Measurements from ENCODE around the gene PDE3A.
"Not testable (repeated sequence)": the region's sequence is repeated elsewhere in the genome, so short reads cannot be mapped to it uniquely, and the experiment has no call there.

PDE3A gene

DNA sequence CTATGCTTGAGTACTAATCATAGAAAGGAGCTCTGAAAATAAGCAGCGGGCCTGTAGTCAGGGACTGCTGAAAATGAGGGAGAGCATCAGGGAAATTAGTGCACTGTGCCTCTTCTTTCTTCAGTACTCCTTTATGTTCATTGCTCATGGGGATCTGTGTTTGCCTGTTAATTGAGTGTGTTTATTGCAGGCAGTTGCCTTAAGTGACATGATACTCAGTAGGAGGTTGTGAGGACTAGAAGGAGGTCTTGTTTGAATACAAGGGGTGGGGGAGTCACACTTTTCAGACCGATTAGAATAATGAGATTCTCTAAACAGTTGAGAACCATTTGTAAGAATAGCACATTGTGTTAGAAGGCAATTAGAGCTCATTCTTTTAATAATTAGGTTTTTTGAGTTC, 224.2 kb downstream of the PDE3A start:
- Histone ChIP-seq H3K36me3 (ENCODE audit: control insufficient read depth, low read depth, low read length) (no peaks in the 10 kb centered on the region), H3K9me3 (ENCODE audit: control insufficient read depth, low read depth, low read length) (no peaks in the 10 kb centered on the region), H3K4me1 (ENCODE audit: control insufficient read depth, low read depth, low read length) (peaks cover 4% of the 10 kb centered on the region), H3K4me3 (ENCODE audit: low read length) (no peak overlapping the region), H3K27me3 (ENCODE audit: control insufficient read depth, insufficient read depth, low read length) (no peaks in the 10 kb centered on the region), H3K27ac (ENCODE audit: low read length) (no peak overlapping the region), H3K9ac (ENCODE audit: low read length) (no peak overlapping the region)

DNA sequence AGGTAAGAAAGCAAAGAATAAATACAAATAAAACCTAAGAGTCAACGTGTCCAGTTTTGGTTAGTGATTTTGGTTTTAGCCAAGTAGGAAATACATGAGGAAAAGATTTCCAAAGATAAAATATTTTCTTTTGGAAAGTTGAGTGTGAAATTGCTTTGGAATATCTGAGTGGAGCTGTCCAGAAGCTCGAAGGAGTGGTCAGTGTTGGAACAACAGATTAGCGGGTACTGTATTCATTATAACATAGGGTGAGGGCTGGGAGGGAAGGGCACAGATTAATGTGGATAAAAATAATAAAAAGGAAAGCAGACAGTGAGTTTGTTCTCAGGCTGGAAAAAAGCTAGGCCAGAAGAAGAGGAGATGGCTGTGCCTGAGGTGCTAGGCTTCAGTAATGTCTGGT, 225.3 kb downstream of the PDE3A start:
- Histone ChIP-seq H3K9me3 (ENCODE audit: control insufficient read depth, low read depth, low read length) (no peaks in the 10 kb centered on the region), H3K9ac (ENCODE audit: low read length) (no peak overlapping the region), H3K36me3 (ENCODE audit: control insufficient read depth, low read depth, low read length) (no peaks in the 10 kb centered on the region), H3K27ac (ENCODE audit: low read length) (no peak overlapping the region), H3K4me1 (ENCODE audit: control insufficient read depth, low read depth, low read length) (no peaks in the 10 kb centered on the region), H3K27me3 (ENCODE audit: control insufficient read depth, insufficient read depth, low read length) (no peaks in the 10 kb centered on the region), H3K4me3 (ENCODE audit: low read length) (no peak overlapping the region)

DNA sequence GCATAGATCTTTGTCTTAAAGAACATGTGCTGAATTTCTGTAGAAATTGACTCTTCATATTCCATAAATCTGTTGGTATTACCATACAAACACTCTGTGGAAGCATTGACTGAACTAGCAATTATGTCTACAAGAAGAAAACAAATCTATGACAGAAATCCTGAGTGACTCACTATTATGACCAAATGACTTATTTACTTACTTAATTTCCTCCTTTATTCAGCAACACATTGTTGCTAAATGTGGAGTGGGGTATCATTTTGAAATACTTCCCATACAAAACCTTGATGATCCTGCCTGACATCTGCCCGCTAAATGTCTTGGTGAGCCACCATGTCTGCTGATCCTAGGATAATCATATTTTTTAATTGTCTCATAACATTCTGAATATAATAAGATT, 227.7 kb downstream of the PDE3A start:
- no peaks in the 10 kb centered on the region for H3K9me3 ChIP-seq (ENCODE audit: control insufficient read depth, low read depth, low read length)
- no peaks in the 10 kb centered on the region for H3K36me3 ChIP-seq (ENCODE audit: control insufficient read depth, low read depth, low read length)
- H3K9ac ChIP-seq (ENCODE audit: low read length), result no peak overlapping the region
- H3K27me3 ChIP-seq (ENCODE audit: control insufficient read depth, insufficient read depth, low read length), result no peaks in the 10 kb centered on the region
- H3K4me1 ChIP-seq (ENCODE audit: control insufficient read depth, low read depth, low read length), result no peaks in the 10 kb centered on the region
- H3K27ac ChIP-seq (ENCODE audit: low read length), result no peak overlapping the region
- H3K4me3 ChIP-seq (ENCODE audit: low read length), result no peak overlapping the region

DNA sequence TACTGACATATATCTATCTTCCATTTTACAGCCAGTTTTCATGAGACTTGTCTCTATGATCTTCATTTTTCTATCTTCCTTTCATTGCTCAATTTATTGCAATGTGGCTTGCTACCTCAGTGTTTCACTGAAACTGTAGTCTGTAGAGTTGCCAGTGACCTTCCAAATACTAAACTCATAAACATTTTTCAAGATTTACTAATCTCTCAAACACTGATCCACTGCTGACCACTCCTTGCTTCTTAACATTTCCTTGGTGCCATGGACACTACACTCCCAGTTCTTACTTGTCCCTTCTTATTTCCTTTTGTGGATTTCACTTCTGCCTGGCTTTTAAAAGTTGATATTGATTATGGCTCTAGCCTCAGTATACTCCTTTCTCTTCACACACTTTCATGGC, 231.4 kb downstream of the PDE3A start:
- Histone ChIP-seq H3K4me3 (ENCODE audit: low read length) (no peak overlapping the region), H3K36me3 (ENCODE audit: control insufficient read depth, low read depth, low read length) (no peaks in the 10 kb centered on the region), H3K27ac (ENCODE audit: low read length) (no peak overlapping the region), H3K27me3 (ENCODE audit: control insufficient read depth, insufficient read depth, low read length) (no peaks in the 10 kb centered on the region), H3K9me3 (ENCODE audit: control insufficient read depth, low read depth, low read length) (no peaks in the 10 kb centered on the region), H3K9ac (ENCODE audit: low read length) (no peak overlapping the region), H3K4me1 (ENCODE audit: control insufficient read depth, low read depth, low read length) (no peaks in the 10 kb centered on the region)

DNA sequence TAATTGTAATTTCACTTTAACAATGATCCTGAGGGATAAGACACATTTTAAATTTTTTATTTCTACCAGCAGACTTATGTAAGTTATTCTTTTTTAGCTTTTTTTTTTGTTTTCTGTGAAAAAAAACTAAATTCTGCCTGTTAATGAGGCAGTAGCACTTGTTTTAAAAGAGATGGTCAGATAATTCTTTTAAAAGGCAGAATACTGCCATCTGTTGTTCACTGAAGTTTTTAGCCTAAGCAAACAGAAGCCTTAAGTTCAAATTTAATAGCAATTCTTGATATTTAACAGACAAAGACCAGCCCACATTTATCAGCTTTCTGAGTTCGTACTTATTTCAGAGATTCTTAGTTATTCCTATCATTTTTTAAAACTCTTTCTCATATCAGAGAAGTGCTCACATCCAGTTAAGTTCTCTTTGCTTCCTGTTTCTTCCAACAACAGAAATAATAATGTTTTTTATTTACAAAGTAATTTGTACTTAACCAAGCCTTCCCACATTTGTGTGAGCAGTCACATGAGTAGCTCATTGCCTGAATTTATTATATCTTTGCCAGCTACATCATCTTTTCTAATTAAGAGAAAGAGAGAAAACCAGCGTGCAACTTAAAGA, 233.4 kb downstream of the PDE3A start:
- H3K27ac ChIP-seq (ENCODE audit: low read length), result no peak overlapping the region
- no peaks in the 10 kb centered on the region for H3K4me1 ChIP-seq (ENCODE audit: control insufficient read depth, low read depth, low read length)
- no peaks in the 10 kb centered on the region for H3K36me3 ChIP-seq (ENCODE audit: control insufficient read depth, low read depth, low read length)
- H3K4me3 ChIP-seq (ENCODE audit: low read length), result no peak overlapping the region
- no peaks in the 10 kb centered on the region for H3K27me3 ChIP-seq (ENCODE audit: control insufficient read depth, insufficient read depth, low read length)
- no peaks in the 10 kb centered on the region for H3K9me3 ChIP-seq (ENCODE audit: control insufficient read depth, low read depth, low read length)
- H3K9ac ChIP-seq (ENCODE audit: low read length), result no peak overlapping the region

DNA sequence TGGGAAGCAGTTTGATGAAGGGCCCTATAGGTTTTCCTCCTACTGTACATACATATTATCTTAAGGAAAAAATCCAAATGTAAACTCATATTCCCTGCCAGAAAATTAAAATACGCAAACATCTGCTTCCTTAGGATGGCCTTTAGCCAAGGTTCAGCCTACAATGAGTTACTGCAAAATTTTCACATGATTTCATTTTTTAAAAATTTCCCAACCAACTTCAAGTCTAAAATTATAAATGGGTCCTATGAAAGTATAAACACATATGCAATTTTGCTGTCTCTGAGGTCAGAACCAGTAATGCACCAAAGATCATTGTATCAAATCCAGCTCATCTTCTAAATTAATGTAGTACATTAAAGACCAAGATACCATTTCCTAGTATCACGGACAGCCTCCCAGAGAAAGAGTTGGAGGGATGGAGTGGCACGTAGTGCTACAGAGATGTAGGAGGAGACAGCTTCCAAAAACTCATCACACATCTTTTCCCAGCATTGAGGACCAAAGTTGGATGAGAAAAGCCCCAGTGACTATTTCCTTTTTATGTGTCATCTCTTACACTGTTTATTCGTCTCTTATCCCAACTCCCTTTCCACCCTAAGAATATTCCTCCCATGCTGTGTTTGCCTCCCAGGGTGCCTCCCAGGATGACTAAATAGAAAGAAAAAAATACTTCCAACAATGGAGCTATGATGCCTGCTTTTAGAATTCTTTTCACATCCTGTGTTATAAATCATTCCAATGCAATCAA, 234.5 kb downstream of the PDE3A start:
- Histone ChIP-seq H3K9ac (ENCODE audit: low read length) (no peak overlapping the region), H3K27ac (ENCODE audit: low read length) (no peak overlapping the region), H3K4me1 (ENCODE audit: control insufficient read depth, low read depth, low read length) (no peaks in the 10 kb centered on the region), H3K36me3 (ENCODE audit: control insufficient read depth, low read depth, low read length) (no peaks in the 10 kb centered on the region), H3K4me3 (ENCODE audit: low read length) (no peak overlapping the region), H3K9me3 (ENCODE audit: control insufficient read depth, low read depth, low read length) (no peaks in the 10 kb centered on the region), H3K27me3 (ENCODE audit: control insufficient read depth, insufficient read depth, low read length) (no peaks in the 10 kb centered on the region)

DNA sequence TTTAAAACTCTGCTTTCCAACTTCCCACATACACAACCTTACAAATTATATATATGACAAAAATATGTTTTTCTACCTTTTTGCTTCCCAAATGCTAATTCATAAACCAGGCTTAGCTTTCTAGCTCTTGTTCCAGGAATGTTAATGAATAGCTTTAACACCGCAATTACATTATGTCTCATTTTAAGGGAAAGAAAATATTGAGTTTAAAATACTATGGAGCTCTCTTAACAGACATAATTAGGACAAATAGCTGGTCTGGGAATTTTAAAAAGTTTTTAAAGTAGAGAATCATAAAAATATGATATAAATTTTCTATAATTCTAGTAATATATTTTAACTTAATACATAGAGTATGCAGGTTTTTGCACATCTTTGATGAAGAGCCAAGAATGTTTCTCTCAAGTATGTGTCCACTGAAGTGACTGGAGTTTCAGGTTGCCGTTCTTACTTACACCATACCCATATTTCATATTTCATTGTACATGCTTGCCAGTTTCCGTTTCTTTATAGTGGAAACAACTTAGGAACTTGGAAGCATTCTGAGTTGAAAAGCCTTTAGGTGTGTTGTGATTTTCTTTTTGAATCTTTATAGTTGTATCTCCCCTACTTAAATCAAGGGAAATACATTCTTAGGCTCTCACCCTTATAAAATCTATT, 236.2 kb downstream of the PDE3A start:
- Histone ChIP-seq H3K27ac (ENCODE audit: low read length) (no peak overlapping the region), H3K4me3 (ENCODE audit: low read length) (no peak overlapping the region), H3K27me3 (ENCODE audit: control insufficient read depth, insufficient read depth, low read length) (no peaks in the 10 kb centered on the region), H3K4me1 (ENCODE audit: control insufficient read depth, low read depth, low read length) (no peaks in the 10 kb centered on the region), H3K9ac (ENCODE audit: low read length) (no peak overlapping the region), H3K9me3 (ENCODE audit: control insufficient read depth, low read depth, low read length) (no peaks in the 10 kb centered on the region), H3K36me3 (ENCODE audit: control insufficient read depth, low read depth, low read length) (no peaks in the 10 kb centered on the region)

DNA sequence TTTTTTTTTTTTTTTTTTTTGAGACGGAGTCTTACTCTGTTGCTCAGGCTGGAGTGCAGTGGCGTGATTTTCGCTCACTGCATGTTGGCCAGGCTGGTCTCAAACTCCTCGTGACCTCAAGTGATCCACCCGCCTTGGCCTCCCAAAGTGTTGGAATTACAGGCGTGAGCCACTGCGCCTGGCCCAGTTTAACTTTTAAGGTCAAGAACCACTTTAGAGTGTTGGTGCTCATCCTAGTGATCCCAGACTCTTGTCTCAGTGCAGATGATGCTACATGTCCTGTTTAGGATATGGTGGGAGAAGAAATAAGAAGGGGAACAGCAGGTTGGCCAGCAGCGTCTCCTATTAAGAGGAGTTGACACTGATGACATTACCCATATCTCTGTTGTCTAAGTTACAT, 246.7 kb downstream of the PDE3A start:
- not testable (repeated sequence) for H3K9ac ChIP-seq (ENCODE audit: low read length); H3K27ac ChIP-seq (ENCODE audit: low read length); H3K4me1 ChIP-seq (ENCODE audit: control insufficient read depth, low read depth, low read length); H3K36me3 ChIP-seq (ENCODE audit: control insufficient read depth, low read depth, low read length); H3K9me3 ChIP-seq (ENCODE audit: control insufficient read depth, low read depth, low read length); H3K27me3 ChIP-seq (ENCODE audit: control insufficient read depth, insufficient read depth, low read length); H3K4me3 ChIP-seq (ENCODE audit: low read length)

DNA sequence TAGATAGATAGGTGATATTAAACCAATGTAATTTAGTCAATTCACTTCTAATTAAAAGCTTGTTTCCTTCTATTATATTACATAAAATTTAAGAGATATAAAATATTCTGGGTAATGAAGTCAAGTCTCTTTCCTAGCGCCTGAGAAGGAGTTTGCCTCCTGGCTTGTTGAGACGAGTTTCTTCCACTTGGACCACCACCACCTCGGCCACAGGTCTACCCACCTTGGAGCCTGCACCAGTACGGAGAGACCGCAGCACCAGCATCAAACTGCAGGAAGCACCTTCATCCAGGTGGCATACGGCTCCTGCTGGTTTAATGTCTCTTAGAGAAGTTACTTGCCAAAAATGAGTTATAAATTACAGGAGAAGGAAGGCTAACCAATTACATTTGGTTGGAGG, 247.8 kb downstream of the PDE3A start:
- no peak overlapping the region for H3K9ac ChIP-seq (ENCODE audit: low read length)
- no peak overlapping the region for H3K4me3 ChIP-seq (ENCODE audit: low read length)
- no peaks in the 10 kb centered on the region for H3K4me1 ChIP-seq (ENCODE audit: control insufficient read depth, low read depth, low read length)
- no peaks in the 10 kb centered on the region for H3K36me3 ChIP-seq (ENCODE audit: control insufficient read depth, low read depth, low read length)
- no peaks in the 10 kb centered on the region for H3K27me3 ChIP-seq (ENCODE audit: control insufficient read depth, insufficient read depth, low read length)
- no peak overlapping the region for H3K27ac ChIP-seq (ENCODE audit: low read length)
- no peaks in the 10 kb centered on the region for H3K9me3 ChIP-seq (ENCODE audit: control insufficient read depth, low read depth, low read length)

DNA sequence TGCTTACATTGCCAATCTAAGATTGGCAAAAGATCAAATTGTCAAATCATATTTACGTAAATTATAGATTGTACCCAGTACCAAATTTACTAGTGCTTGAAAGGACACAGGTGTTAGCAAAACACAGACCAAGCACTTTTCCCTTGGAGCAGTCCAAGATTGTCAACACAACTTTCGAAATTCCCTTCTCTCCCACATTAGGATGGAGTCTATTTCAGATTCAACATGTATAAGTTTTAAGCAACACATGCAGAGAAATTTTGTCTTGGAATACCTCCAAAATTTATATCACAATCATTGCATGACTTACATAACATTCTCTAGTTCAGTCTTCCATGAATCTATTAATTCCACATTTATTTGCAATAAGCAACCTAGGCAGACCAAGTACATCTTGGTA, 251.9 kb downstream of the PDE3A start:
- H3K27ac ChIP-seq (ENCODE audit: low read length), result no peak overlapping the region
- H3K4me1 ChIP-seq (ENCODE audit: control insufficient read depth, low read depth, low read length), result no peaks in the 10 kb centered on the region
- no peak overlapping the region for H3K4me3 ChIP-seq (ENCODE audit: low read length)
- no peaks in the 10 kb centered on the region for H3K27me3 ChIP-seq (ENCODE audit: control insufficient read depth, insufficient read depth, low read length)
- H3K9me3 ChIP-seq (ENCODE audit: control insufficient read depth, low read depth, low read length), result no peaks in the 10 kb centered on the region
- no peak overlapping the region for H3K9ac ChIP-seq (ENCODE audit: low read length)
- no peaks in the 10 kb centered on the region for H3K36me3 ChIP-seq (ENCODE audit: control insufficient read depth, low read depth, low read length)

DNA sequence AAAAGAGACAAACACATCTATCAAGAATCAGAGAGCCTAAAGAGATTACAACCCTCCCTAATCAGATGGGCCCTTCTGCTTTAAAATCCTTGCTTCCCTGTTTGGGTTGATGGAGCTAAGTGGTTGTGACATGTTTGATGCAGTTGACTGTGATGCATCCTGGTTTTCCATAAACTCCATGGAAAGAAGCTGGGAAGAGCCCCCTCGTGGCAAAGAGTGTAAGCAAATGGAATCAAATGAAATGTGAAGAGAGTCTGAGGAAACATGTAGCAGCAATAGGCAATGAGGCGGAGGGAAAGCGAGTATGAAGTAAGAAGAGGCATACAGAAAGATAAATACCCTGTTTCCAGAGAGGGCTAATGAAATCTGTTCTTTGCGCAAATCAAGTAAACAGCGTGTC, 256.4 kb downstream of the PDE3A start:
- Histone ChIP-seq H3K27ac (ENCODE audit: low read length) (no peak overlapping the region), H3K4me3 (ENCODE audit: low read length) (no peak overlapping the region), H3K9me3 (ENCODE audit: control insufficient read depth, low read depth, low read length) (no peaks in the 10 kb centered on the region), H3K27me3 (ENCODE audit: control insufficient read depth, insufficient read depth, low read length) (no peaks in the 10 kb centered on the region), H3K36me3 (ENCODE audit: control insufficient read depth, low read depth, low read length) (no peaks in the 10 kb centered on the region), H3K9ac (ENCODE audit: low read length) (no peak overlapping the region), H3K4me1 (ENCODE audit: control insufficient read depth, low read depth, low read length) (peaks cover 20% of the 10 kb centered on the region)

DNA sequence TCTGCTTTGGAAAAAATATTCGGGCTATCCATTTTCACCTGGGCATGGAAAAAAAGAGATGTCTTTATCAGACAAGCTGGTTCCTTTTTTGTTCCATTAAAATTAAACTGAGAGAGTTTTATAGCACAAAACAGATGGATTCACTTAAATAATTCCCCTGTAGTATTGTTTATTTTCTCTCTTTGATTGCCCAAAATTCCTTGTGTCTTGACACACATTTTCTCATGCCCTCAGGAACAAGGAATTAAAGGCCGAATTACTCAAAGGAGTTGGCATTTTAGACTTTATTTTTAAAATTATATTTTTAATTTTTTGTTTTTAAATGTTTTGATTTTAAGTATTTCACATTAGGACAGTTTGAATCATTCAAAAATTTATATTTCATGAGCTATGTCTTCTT, 257.2 kb downstream of the PDE3A start:
- H3K4me3 ChIP-seq (ENCODE audit: low read length), result no peak overlapping the region
- H3K4me1 ChIP-seq (ENCODE audit: control insufficient read depth, low read depth, low read length), result peaks cover 24% of the 10 kb centered on the region
- no peaks in the 10 kb centered on the region for H3K9me3 ChIP-seq (ENCODE audit: control insufficient read depth, low read depth, low read length)
- H3K27me3 ChIP-seq (ENCODE audit: control insufficient read depth, insufficient read depth, low read length), result no peaks in the 10 kb centered on the region
- no peaks in the 10 kb centered on the region for H3K36me3 ChIP-seq (ENCODE audit: control insufficient read depth, low read depth, low read length)
- no peak overlapping the region for H3K27ac ChIP-seq (ENCODE audit: low read length)
- no peak overlapping the region for H3K9ac ChIP-seq (ENCODE audit: low read length)
